HG03095 (cell line): ENCODE measurements around the gene RABEP1.

Experiments
- ATAC-seq: cut with Tn5 transposase; IDR thresholded peaks from one replicate; pipeline ENCODE4 v1.9.1; 2021; ENCODE audit warnings: moderate library complexity; ENCODE audit not compliant: unreplicated experiment

Gene RABEP1

GRCh38 chr17:5355421-5356129 lies 73.5 kb downstream of the RABEP1 start:
- no peak for ATAC-seq

DNA sequence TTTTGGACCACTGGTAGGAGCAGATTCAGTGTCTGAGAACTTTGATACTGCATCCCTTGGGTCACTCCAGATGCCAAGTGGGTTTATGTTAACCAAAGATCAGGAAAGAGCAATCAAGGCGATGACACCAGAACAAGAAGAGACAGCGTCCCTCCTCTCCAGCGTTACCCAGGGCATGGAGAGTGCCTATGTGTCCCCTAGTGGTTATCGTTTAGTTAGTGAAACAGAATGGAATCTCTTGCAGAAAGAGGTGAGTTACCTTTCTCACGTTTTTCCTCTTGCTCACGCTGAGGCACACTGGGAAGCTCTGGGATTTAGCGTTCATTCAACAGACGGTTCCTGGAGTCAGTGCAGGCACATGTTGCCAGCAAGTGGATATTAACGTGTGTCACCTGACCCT lies 79.3 kb downstream of the RABEP1 start:
- ATAC-seq: no peak

DNA sequence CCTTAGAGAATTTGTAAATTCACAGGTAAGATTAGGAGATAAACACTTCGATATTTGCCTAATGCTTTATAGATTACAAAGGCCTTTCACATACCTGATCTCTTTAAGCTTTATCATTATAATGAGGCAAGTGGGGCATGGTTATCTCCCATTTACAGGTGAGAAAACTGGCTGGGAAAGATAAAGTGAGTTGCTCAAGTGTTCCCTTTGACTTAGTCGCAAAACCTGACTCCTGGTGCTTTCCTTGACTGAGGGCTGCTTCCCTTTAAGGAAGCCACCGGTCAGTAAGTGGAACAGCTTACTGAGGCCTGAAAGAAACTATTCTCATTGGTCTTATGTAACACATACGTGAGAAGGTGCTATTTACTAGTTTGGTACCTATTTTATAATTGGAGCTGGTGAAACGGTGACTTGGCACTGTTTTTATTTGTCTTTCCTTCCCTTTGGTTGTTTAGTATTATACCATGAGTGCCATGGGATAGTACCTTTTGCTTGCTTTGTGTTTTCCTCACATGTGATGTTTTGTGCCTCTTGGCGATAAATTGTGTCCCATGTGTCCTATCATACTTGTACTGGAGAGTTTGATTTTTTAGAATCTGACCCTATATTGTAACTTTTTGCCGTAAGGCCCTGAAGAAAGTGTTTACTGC lies 80.2 kb downstream of the RABEP1 start:
- no peak for ATAC-seq

DNA sequence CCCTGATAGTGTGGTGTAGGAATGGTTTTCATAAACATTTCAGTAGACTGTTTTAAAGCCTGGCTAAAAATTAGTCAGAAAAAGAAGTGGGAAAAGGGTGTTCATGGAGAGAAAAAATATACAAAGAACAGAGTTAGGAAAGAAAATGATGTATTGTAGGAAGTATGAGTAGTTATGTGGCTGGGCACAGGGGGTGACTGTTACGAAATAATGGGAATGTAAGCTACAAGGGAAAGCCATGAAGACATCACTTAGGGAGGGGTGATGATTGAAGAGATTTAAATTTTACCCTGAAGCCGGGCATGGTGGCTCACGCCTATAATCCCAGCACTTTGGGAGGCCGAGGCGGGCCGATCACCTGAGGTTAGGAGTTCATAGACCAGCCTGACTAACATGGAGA lies 82.1 kb downstream of the RABEP1 start:
- ATAC-seq: no peak

- no peak for ATAC-seq
Observed at GRCh38 chr17:5364696-5365095, 82.6 kb downstream of the RABEP1 start.

DNA sequence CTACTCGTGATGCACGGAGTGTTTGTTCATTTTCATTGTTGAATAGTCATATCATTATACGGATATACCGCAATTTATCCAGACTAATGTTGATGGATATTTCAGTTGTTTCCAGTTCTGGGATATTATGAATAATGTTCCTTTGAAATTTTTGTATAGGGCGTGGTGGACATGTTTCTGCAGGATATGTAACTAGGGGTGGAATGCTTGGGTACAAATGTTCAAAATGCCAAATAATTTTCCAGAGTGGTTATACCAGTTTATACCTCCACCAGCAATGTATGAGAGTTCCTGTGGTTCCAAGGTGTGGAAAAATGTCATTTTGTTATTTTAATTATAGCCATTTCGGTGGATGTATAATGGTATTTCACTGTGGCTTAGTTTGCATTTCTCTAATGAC lies 83.7 kb downstream of the RABEP1 start:
- no peak for ATAC-seq

DNA sequence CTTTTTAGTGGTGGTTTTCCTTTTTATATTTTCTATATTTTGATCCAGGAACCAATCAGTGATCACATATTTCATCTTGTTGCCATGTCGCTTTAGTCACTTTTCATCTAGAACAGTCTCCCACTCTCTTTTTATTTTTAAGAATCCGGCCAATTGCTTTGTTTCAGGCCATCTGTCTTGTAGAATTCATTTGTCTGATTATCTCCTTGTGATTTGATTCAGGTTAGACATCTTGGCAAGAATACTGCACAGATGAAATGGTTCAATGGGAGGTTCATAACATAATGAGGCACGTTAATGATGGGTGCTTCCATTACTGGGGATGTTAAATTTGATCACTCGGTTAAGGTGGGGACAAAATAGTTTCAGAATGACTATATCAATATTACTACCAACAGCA lies 88.3 kb downstream of the RABEP1 start:
- no peak for ATAC-seq

- ATAC-seq: peak; percentile 63
Observed at GRCh38 chr17:5373112-5373511, 91.0 kb downstream of the RABEP1 start.

GRCh38 chr17:5378566-5379207 lies 96.6 kb downstream of the RABEP1 start:
- ATAC-seq: no peak

- no peak for ATAC-seq
Observed at GRCh38 chr17:5379351-5380107, 97.4 kb downstream of the RABEP1 start.

DNA sequence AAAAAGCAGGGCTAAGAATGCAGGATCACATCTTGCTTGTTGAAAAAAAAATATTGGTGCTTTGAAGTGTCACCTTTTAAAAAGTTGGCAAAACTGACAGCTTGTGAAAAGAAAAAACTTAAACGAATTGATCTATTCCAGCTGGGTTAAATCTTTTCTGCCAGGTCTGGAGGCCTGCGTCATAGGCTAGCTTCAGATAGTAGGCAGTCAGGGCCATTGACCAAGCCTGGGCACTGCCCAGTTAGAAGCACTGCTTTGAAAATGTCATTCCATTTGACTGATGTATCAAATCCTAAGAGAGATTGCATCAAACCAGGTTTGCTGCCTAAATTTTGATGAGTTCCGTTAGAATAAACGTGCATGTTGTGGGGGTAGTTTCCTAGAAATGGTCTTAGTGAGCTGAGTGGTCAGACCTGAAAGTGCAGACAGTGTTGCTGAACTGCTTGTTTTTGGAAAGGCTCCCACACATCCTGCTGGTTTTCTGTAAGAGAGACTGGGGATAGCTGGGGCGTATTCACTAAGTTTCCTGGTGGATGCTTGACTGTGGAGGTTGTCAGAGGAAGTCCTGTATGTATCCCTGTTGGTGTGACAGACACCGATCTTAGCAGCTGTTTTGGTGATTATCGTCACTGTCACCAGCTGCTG lies 98.5 kb downstream of the RABEP1 start:
- no peak for ATAC-seq

DNA sequence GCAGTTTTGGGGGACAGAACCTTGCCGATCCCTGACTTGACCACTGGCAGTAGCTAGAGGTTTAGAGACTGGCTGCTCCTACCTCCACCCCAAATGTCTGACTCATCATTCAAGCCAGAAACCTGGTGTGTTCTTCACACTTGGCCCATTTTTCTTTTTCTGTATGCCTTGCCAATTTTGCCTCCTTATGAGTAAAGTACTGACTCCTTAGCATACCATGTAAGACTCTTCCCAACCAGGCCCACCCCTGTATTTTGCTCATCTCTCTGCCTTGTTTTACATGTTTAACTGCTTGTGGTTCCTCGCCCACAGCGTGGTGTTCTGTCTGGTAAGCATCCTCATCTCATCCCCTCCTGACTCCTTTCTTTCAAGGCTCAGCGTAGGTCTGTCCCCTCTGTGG lies 99.5 kb downstream of the RABEP1 start:
- ATAC-seq: no peak

DNA sequence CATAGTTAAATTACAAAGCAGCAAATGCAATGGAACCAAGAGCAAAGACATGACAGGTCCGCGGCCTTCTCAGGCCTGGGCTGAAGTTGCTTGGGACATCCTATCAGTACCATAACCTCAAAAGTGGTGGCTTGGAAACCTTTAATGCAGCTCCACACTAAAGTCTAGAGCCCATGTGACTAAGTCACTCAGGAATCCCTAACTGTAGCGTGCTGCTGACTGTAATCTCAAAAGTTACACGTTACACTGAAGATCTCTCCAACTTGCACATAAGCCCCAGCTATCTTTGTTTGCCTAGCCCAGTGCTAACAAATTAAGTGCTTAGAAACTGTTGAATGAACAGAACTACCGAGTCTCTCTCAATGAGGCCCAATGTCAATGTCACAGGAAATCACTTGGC lies 109.6 kb downstream of the RABEP1 start:
- no peak for ATAC-seq

- ATAC-seq: no peak
Observed at GRCh38 chr17:5396612-5397011, 114.5 kb downstream of the RABEP1 start.

DNA sequence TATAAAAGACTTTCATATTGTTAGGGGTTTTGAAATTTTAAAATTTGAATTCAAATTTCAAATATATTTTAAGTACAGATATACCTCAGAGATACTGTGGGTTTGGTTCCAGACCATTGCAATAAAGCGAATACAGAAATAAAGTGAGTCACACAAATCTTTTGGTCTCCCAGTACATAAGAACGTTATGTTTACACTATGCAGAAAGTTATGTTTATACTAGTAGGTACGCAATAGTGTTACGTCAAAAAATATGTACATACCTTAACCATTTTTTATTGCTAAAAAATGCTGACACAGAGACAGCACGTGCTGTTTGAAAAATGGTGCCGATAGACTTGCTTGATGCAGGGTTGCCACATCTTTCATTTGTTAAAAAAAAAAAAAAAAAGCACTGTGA lies 117.7 kb downstream of the RABEP1 start:
- no peak for ATAC-seq

DNA sequence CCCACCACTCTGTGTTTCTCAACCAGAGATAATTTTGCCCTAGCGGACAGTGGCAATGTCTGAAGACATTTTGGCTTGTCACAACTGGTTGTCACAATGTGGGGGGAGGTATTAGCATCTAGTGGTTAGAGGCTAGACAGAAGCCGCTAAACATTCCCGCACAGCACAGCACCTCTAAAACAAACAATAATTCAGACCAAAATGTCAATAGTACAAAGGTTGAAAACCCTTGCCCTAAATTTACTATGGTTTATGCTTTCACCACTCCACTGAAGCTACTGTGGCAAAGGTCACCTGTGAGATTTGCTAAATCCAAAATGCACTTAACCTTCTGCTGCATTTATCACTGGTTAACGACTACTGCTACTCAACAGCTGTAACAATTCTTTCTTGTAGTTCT lies 123.3 kb downstream of the RABEP1 start:
- no peak for ATAC-seq

DNA sequence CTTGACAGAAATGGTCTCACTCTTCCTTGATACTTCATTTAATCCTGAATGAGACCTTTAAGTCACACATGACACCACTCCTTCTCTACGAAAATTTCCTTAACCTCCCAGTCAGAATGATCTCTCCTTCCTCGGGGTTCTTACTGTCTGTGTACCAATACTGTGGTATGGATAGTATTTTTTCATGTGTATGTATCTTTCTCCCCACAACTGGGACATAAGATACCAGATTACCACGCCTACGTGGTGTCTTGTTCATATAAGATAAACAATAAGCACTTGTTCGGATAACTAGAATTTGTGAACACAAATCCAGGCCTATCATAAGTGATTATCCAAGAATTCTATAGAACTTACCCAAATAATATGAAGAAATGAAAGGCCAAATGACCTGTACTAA lies 126.1 kb downstream of the RABEP1 start:
- ATAC-seq: no peak

- no peak for ATAC-seq
Observed at GRCh38 chr17:5410594-5411272, 128.6 kb downstream of the RABEP1 start.

- ATAC-seq: no peak
Observed at GRCh38 chr17:5413682-5414081, 131.6 kb downstream of the RABEP1 start.

- no peak for ATAC-seq
Observed at GRCh38 chr17:5416901-5417300, 134.8 kb downstream of the RABEP1 start.
